HUES48 (cell line): ENCODE results near the gene TGFBR3.
"Not testable (repeated sequence)": the region's sequence is repeated elsewhere in the genome, so short reads cannot be mapped to it uniquely, and the experiment has no call there.

ENCODE experiments used
- H3K27ac ChIP-seq: one replicate; pipeline ENCODE4 v1.7.0; 2013; ENCODE audit warnings: low read depth, low read length, inconsistent platforms
- H3K27me3 ChIP-seq: 2 replicates; pipeline ENCODE4 v1.6.1; 2013; ENCODE audit warnings: mild to moderate bottlenecking, low read length; ENCODE audit not compliant: control insufficient read depth, insufficient read depth
- H3K36me3 ChIP-seq: 2 replicates; pipeline ENCODE4 v1.6.1; 2013; ENCODE audit warnings: low read length; ENCODE audit not compliant: control insufficient read depth, insufficient read depth
- H3K4me1 ChIP-seq: 2 replicates; pipeline ENCODE4 v1.6.1; 2013; ENCODE audit warnings: mild to moderate bottlenecking, low read length; ENCODE audit not compliant: control insufficient read depth, insufficient read depth
- H3K4me3 ChIP-seq: 2 replicates; pipeline ENCODE4 v1.5.1; 2013; ENCODE audit warnings: mild to moderate bottlenecking, low read depth, low read length
- H3K9ac ChIP-seq: 2 replicates; pipeline ENCODE4 v1.6.1; 2013; ENCODE audit warnings: mild to moderate bottlenecking, low read depth, low read length, moderate library complexity
- H3K9me3 ChIP-seq: 2 replicates; pipeline ENCODE4 v1.6.1; 2013; ENCODE audit warnings: low read length; ENCODE audit not compliant: control insufficient read depth, insufficient read depth

TGFBR3 gene

DNA sequence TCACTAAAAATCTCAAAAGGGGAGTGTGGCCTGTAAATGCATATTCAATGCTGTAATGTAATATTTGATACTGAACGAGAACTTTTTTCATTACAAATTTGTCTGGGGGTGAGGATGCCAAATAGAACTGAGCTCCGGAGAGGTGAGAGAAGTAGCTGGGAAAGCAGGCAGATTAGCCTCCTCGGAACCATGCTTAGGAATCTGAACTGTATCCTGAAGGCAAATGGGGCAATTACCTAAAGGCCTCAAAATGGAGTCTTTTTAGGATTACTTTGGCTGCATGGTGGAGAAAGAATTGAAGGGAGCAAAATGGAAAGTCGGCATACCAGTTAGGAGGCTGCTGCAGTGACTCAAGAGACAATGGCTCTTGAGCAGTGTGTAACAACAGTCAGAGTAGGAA lies 206.5 kb downstream of the TGFBR3 start:
- Histone ChIP-seq H3K4me3 (no peak overlapping the region), H3K36me3 (no peaks in the 10 kb centered on the region), H3K4me1 (peaks cover 19% of the 10 kb centered on the region), H3K27me3 (no peaks in the 10 kb centered on the region), H3K27ac (no peak overlapping the region), H3K9me3 (no peaks in the 10 kb centered on the region), H3K9ac (no peak overlapping the region)

DNA sequence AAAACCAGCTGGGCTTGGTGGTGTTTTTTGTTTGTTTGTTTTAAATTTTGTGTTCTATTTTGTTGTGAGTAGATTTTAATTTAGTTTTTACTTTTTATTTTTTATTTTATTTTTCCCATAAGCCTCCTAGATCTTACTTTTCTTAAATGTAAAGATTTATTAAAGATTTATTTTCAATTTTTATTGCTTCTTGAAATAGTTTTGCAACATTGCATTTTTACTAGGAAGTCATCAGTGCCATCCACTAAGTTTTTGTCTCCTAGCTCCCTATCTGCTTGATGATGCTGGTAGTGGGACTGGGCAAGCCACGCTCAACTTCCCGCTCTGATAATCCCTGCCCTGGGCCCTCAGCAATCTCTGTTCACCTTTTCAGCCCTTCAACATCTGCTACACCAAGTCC lies 209.9 kb downstream of the TGFBR3 start:
- Histone ChIP-seq H3K4me3 (no peak overlapping the region), H3K27me3 (no peaks in the 10 kb centered on the region), H3K4me1 (peaks cover 3% of the 10 kb centered on the region; the same call in 1 of the 2 replicates), H3K27ac (no peak overlapping the region), H3K9me3 (no peaks in the 10 kb centered on the region), H3K9ac (no peak overlapping the region), H3K36me3 (no peaks in the 10 kb centered on the region)

DNA sequence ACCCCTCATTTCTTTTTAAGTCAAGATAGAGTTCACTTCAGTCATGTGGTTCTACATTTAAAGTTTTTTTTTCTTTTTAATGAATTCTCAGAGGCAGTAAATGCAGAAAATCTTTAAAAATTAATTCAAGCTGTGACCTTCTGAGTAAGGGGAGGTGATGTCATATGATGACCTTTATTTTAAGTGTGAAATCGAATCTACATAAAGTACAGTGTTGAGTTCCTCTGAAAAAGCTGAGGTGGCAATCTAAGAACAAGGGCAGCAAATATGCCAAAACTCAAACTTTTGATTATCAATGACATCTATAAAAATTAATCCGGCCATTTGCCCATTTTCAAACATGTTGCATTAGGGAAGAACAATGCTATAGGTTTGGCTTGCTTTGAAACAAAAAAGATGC lies 211.8 kb downstream of the TGFBR3 start:
- Histone ChIP-seq H3K27me3 (no peaks in the 10 kb centered on the region), H3K36me3 (no peaks in the 10 kb centered on the region), H3K27ac (no peak overlapping the region), H3K9ac (no peak overlapping the region), H3K4me3 (no peak overlapping the region), H3K4me1 (no peaks in the 10 kb centered on the region), H3K9me3 (no peaks in the 10 kb centered on the region)

DNA sequence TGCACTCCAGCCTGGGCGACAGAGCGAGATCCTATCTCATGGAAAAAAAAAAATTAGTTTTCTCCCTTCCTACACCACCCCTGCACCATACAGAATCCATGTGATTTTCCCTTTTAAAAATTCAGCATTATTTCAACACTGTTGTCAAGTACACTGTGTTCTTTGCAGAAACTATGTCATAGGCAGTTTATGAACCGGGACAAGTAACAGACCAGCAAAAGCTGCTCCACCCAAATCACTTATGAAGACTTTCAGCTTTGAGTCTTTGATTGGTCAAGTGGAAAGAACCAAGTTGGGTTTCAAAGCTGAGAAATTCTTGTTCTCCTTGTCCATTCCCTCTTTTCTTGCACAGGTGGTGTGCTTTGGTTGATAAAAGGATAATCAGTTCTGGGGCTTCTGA lies 212.3 kb downstream of the TGFBR3 start:
- H3K9ac ChIP-seq: no peak overlapping the region
- H3K4me1 ChIP-seq: no peaks in the 10 kb centered on the region
- no peak overlapping the region for H3K27ac ChIP-seq
- H3K27me3 ChIP-seq: no peaks in the 10 kb centered on the region
- no peak overlapping the region for H3K4me3 ChIP-seq
- no peaks in the 10 kb centered on the region for H3K9me3 ChIP-seq
- H3K36me3 ChIP-seq: no peaks in the 10 kb centered on the region

- no peak overlapping the region for H3K9ac ChIP-seq
- H3K4me1 ChIP-seq: no peaks in the 10 kb centered on the region
- H3K27ac ChIP-seq: no peak overlapping the region
- H3K36me3 ChIP-seq: no peaks in the 10 kb centered on the region
- no peaks in the 10 kb centered on the region for H3K27me3 ChIP-seq
- H3K4me3 ChIP-seq: no peak overlapping the region
- no peaks in the 10 kb centered on the region for H3K9me3 ChIP-seq
Observed at GRCh38 chr1:91672601-91673161, 213.3 kb downstream of the TGFBR3 start.

- Histone ChIP-seq H3K36me3 (no peaks in the 10 kb centered on the region), H3K4me3 (no peak overlapping the region), H3K9me3 (no peaks in the 10 kb centered on the region), H3K9ac (no peak overlapping the region), H3K4me1 (no peaks in the 10 kb centered on the region), H3K27me3 (no peaks in the 10 kb centered on the region), H3K27ac (no peak overlapping the region)
Observed at GRCh38 chr1:91670781-91671180, 215.2 kb downstream of the TGFBR3 start.

DNA sequence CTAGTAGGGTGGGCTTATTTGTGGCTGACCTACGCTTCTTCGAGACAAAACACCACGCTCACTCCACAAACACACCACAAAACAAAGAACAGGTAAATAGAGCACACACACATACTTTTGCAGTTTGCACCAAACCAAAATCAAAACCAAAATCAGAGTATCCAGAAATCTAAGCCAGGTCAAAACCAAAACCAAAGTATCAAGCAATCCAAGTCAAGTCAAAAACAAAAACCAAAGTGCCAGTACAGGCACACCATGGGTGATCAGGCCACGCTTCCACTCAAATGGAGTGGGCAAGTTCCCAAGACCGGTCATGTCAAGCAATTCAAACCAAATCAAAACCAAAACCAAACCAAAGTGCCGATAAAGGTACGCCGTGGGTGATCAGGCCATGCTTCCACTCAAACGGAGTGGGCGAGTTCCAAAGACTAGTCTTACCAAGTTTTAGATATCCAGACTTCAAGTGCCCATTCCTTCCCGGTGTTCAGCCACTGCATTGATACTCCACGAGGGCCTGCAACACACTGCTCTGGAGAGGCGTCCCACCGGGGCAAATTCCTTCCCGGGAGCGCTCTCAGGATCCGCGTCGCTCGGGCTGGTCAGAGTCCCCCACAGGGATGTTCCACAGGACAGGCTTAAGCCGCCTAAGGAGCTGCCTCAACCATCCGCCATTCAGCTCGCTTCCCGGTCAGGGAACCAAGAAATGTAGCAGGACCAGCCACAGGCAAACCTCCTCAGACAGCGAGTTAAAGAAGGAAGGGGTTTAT lies 216.2 kb downstream of the TGFBR3 start:
- Histone ChIP-seq H3K27ac (no peak overlapping the region), H3K4me3 (no peak overlapping the region), H3K9me3 (no peaks in the 10 kb centered on the region), H3K9ac (no peak overlapping the region), H3K4me1 (no peaks in the 10 kb centered on the region), H3K27me3 (no peaks in the 10 kb centered on the region), H3K36me3 (no peaks in the 10 kb centered on the region)

DNA sequence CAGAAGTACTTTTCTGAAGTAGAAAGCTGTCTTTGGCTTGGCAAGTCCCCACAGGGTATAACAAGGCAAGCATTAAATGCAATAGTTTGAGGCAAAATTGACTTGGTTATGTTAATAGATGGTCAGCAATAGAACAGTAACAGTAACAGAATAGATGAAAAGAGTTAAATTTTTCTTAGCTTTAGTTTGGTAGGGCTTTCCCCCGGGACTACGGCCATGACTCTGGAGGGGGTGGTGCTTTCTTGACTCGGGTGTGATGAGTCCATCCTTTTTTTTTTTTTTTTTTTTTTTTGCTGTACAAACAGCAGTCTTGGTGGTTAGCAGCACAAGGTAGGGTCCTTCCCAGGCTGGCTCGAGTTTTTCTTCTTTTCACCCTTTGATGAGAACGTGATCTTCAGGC lies 219.3 kb downstream of the TGFBR3 start:
- H3K27me3 ChIP-seq, H3K27ac ChIP-seq, H3K4me1 ChIP-seq, H3K9ac ChIP-seq, H3K9me3 ChIP-seq, H3K4me3 ChIP-seq, H3K36me3 ChIP-seq: not testable (repeated sequence)

- no peaks in the 10 kb centered on the region for H3K36me3 ChIP-seq
- H3K4me1 ChIP-seq: no peaks in the 10 kb centered on the region
- no peak overlapping the region for H3K27ac ChIP-seq
- no peaks in the 10 kb centered on the region for H3K9me3 ChIP-seq
- no peak overlapping the region for H3K9ac ChIP-seq
- no peaks in the 10 kb centered on the region for H3K27me3 ChIP-seq
- H3K4me3 ChIP-seq: no peak overlapping the region
Observed at GRCh38 chr1:91661121-91661520, 224.8 kb downstream of the TGFBR3 start.

DNA sequence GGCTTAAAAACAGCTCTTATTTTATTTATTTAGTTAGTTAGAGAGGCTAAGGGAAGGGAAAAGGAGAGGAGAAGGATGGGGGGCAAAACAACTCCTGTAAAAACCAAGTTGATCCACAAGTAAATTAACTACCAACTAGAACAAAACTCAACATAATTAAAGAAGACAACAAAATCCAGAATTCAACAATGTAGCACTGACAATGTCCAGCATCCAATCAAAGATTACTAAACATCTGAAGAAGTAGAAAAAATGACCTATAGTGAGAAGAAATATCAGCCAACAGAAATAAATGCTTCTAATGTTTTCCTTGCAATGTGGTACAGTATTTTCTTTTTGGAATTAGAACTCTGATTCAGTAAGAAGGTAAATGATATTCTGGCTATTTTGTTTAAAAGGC lies 225.2 kb downstream of the TGFBR3 start:
- Histone ChIP-seq H3K4me1 (no peaks in the 10 kb centered on the region), H3K27me3 (no peaks in the 10 kb centered on the region), H3K9me3 (no peaks in the 10 kb centered on the region), H3K36me3 (no peaks in the 10 kb centered on the region), H3K4me3 (no peak overlapping the region), H3K27ac (no peak overlapping the region), H3K9ac (no peak overlapping the region)

GRCh38 chr1:91655912-91656449 lies 230.0 kb downstream of the TGFBR3 start:
- no peaks in the 10 kb centered on the region for H3K4me1 ChIP-seq
- no peak overlapping the region for H3K27ac ChIP-seq
- H3K4me3 ChIP-seq: no peak overlapping the region
- no peaks in the 10 kb centered on the region for H3K9me3 ChIP-seq
- no peaks in the 10 kb centered on the region for H3K27me3 ChIP-seq
- H3K9ac ChIP-seq: no peak overlapping the region
- H3K36me3 ChIP-seq: no peaks in the 10 kb centered on the region
